Ectodermal cell (in vitro differentiated cells): ENCODE data around the gene STIM2.
"Not testable (repeated sequence)": the region's sequence is repeated elsewhere in the genome, so short reads cannot be mapped to it uniquely, and the experiment has no call there.

Experiments
- H3K27ac ChIP-seq: 2 replicates; pipeline ENCODE4 v1.7.0; 2013; ENCODE audit warnings: mild to moderate bottlenecking, low read depth, low read length; ENCODE audit not compliant: insufficient read depth, poor library complexity, severe bottlenecking
- H3K27me3 ChIP-seq: 2 replicates; pipeline ENCODE4 v1.7.0; 2013; ENCODE audit warnings: mild to moderate bottlenecking, low read length; ENCODE audit not compliant: insufficient read depth, control insufficient read depth, poor library complexity, severe bottlenecking
- H3K36me3 ChIP-seq: one replicate; pipeline ENCODE4 v1.7.0; 2013; ENCODE audit warnings: low read length; ENCODE audit not compliant: control insufficient read depth, insufficient read depth
- H3K4me1 ChIP-seq: one replicate; pipeline ENCODE4 v1.7.0; 2013; ENCODE audit warnings: low read length; ENCODE audit not compliant: control insufficient read depth, insufficient read depth
- H3K4me3 ChIP-seq: 2 replicates; pipeline ENCODE4 v1.7.0; 2013; ENCODE audit warnings: low read depth, low read length, control low read depth; ENCODE audit not compliant: insufficient read depth
- H3K9me3 ChIP-seq: 2 replicates; pipeline ENCODE4 v1.7.0; 2013; ENCODE audit warnings: mild to moderate bottlenecking, low read length, moderate library complexity; ENCODE audit not compliant: control insufficient read depth
- WGBS, 2 experiments: methylation state at CpG; one replicate each; pipeline ENCODE4 v1.1.7; 2013; ENCODE audit warnings: missing lambda C conversion rate in 2 of 2; 5-methylcytosine and 5-hydroxymethylcytosine counted together

The STIM2 gene

DNA sequence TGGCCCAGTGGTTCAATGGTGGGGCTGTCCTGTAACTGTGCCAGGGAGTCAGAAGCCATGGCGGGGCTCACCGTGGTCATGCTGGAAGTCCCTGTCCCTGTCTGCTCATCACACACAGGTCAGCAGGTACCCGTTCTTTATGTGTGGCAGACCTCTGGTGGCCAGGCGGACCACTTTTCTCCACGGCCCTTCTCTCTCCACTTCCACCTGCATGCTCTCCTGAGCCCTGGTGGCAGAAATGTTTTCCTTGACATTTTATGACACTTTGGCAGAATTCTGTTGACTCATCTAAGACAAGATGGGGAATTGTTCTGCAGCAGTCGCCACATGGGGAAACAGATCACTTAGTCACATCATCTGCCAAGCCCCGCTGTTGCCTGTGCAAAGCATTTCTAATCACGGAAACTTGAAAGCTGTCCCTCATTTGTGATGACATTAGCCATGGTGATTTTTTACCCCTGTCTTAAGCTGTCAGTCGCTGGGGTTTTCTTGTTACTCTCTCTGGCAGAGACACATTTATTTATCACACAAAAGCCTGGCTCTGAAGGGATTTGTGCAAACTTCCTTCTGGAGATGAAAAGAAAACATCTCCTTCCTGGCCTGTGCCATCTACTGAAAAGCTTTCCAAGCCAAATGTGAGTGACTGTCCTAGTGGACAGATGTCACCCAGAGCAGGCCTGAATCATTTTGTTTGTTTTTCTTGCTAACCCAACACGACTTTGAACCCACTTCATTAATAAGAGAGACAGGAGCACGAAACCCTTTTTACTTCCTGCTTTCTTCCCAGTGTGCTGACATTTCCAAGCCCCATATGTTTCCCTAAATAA lies 38.8 kb upstream of the STIM2 start:
- H3K9me3 ChIP-seq, result no peaks in the 10 kb centered on the region
- 90 to 91% methylated on average over 11 of the region's 11 CpGs for WGBS, 2 experiments
- H3K27me3 ChIP-seq, result no peaks in the 10 kb centered on the region
- H3K4me3 ChIP-seq, result no peak overlapping the region
- no peaks in the 10 kb centered on the region for H3K4me1 ChIP-seq
- H3K36me3 ChIP-seq, result no peaks in the 10 kb centered on the region
- no peak overlapping the region for H3K27ac ChIP-seq

GRCh38 chr4:26822546-26822945 lies 38.1 kb upstream of the STIM2 start:
- Histone ChIP-seq H3K27ac (no peak overlapping the region), H3K9me3 (no peaks in the 10 kb centered on the region)
- WGBS, 2 experiments, result 71 to 80% methylated on average over 5 of the region's 6 CpGs

GRCh38 chr4:26822974-26823373 lies 37.7 kb upstream of the STIM2 start:
- not testable (repeated sequence) for H3K36me3 ChIP-seq, H3K27me3 ChIP-seq, H3K4me1 ChIP-seq, H3K4me3 ChIP-seq, H3K27ac ChIP-seq, H3K9me3 ChIP-seq
- WGBS, 2 experiments, result 90 to 95% methylated on average over 6 of the region's 6 CpGs

More at GRCh38 chr4:26822546-26822945, 38.1 kb upstream of the STIM2 start:
- Histone ChIP-seq H3K4me1 (no peaks in the 10 kb centered on the region), H3K36me3 (no peaks in the 10 kb centered on the region), H3K27me3 (no peaks in the 10 kb centered on the region), H3K4me3 (no peak overlapping the region)

- Histone ChIP-seq H3K4me3 (no peak overlapping the region), H3K4me1 (no peaks in the 10 kb centered on the region), H3K27ac (no peak overlapping the region), H3K36me3 (no peaks in the 10 kb centered on the region), H3K27me3 (no peaks in the 10 kb centered on the region), H3K9me3 (no peaks in the 10 kb centered on the region)
- WGBS, 2 experiments, result 69% methylated on average over 2 to 3 of the region's 3 CpGs
These were observed 37.1 kb upstream of the STIM2 start for GRCh38 chr4:26823583-26823982.

DNA sequence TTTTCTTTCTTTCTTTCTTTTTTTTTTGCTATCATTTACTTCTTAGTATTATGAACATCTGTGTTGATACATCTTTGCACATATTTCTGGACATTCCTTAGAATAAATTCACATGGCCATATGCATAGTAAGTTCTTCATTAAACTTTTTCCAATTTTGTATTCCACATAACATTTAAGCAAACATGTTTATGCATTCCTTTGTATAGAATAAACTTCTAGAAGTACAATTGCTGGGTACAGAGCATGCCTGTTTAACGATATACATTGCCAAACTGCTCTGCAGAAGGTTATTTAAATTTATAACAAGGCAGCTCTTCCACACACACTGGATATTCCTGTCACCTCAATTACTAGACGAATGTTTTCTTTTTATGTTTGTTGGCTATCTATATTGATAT lies 36.0 kb upstream of the STIM2 start:
- Histone ChIP-seq H3K9me3 (no peaks in the 10 kb centered on the region), H3K36me3 (no peaks in the 10 kb centered on the region)
- 91 to 100% methylated on average over 1 to 2 of the region's 2 CpGs for WGBS, 2 experiments

DNA sequence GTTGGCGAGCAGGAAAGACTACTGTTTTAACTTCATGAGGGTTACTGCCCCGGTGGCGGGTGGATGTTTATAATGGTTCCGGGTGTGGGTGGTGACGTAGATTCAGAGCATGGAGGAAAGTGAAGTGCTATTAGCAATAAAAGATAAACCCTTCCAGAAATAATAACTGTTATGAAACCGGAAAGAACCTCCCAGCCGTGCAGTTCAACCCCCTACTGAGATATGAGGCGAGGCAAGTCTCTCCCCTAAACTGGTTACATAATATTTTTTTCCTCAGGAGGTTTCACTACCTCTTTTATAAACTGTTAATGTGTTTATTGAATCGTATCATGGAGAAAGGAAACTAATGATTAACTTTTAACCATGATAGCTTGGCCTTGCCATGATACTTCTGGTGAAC lies 33.9 kb upstream of the STIM2 start:
- H3K4me3 ChIP-seq, result no peak overlapping the region
- no peak overlapping the region for H3K27ac ChIP-seq
- no peaks in the 10 kb centered on the region for H3K27me3 ChIP-seq
- 92 to 98% methylated on average over 8 to 9 of the region's 9 CpGs for WGBS, 2 experiments
- no peaks in the 10 kb centered on the region for H3K4me1 ChIP-seq
- H3K9me3 ChIP-seq, result no peaks in the 10 kb centered on the region
- no peaks in the 10 kb centered on the region for H3K36me3 ChIP-seq

More for the DNA sequence above, 36.0 kb upstream of the STIM2 start:
- Histone ChIP-seq H3K27ac (no peak overlapping the region), H3K4me3 (no peak overlapping the region), H3K27me3 (no peaks in the 10 kb centered on the region), H3K4me1 (no peaks in the 10 kb centered on the region)

GRCh38 chr4:26827336-26827735 lies 33.3 kb upstream of the STIM2 start:
- not testable (repeated sequence) for H3K4me3 ChIP-seq, H3K4me1 ChIP-seq, H3K9me3 ChIP-seq

DNA sequence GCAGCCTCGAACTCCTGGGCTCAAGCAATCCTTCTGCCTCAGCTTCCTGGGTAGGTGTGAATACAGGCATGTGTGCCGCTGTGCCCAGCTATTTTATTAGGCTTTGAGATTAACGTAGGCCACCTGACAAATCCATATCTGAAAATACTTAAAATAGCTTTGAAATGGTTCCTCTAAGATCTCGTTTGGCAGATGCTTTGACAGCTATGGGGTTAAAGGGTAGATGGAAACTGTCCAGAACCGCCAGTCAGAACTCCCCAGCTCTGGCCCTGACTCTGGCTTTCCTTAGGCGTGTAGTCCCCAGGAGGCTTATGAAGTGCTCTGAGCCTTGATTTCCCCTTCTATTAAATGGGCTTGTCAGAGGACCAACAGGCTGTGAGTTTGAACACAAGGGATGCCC lies 32.8 kb upstream of the STIM2 start:
- 91 to 94% methylated on average over 6 of the region's 6 CpGs for WGBS, 2 experiments
- no peaks in the 10 kb centered on the region for H3K27me3 ChIP-seq
- no peaks in the 10 kb centered on the region for H3K4me1 ChIP-seq
- no peak overlapping the region for H3K4me3 ChIP-seq
- H3K36me3 ChIP-seq, result no peaks in the 10 kb centered on the region
- no peak overlapping the region for H3K27ac ChIP-seq
- H3K9me3 ChIP-seq, result no peaks in the 10 kb centered on the region

More at GRCh38 chr4:26827336-26827735, 33.3 kb upstream of the STIM2 start:
- not testable (repeated sequence) for H3K36me3 ChIP-seq, H3K27ac ChIP-seq, H3K27me3 ChIP-seq
- WGBS, 2 experiments, result 93 to 94% methylated on average over 6 of the region's 6 CpGs

GRCh38 chr4:26829018-26829417 lies 31.6 kb upstream of the STIM2 start:
- H3K27ac ChIP-seq, result no peak overlapping the region
- H3K4me1 ChIP-seq, result no peaks in the 10 kb centered on the region
- H3K4me3 ChIP-seq, result no peak overlapping the region
- no peaks in the 10 kb centered on the region for H3K36me3 ChIP-seq
- no peaks in the 10 kb centered on the region for H3K27me3 ChIP-seq
- 94 to 95% methylated on average over 4 of the region's 4 CpGs for WGBS, 2 experiments
- no peaks in the 10 kb centered on the region for H3K9me3 ChIP-seq

DNA sequence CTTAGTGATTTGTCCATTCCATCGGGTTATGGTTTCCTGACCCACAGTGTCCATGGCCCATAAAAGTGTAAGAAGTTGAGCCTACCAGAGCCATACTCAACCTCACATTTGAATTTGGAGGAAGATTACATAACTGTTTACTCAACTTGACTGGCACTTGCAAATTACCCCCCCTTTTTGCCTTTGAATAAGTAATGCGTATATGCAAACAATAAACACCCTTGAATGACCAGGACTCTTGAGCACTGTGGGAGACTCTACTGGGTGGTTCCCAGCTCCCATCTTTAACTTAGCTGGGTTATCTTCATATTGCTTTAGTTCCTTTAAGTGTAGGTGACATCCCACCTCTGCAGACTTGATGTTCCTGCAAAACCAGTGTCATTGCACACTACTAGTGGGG lies 30.6 kb upstream of the STIM2 start:
- H3K36me3 ChIP-seq, result no peaks in the 10 kb centered on the region
- no peaks in the 10 kb centered on the region for H3K9me3 ChIP-seq
- H3K27ac ChIP-seq, result no peak overlapping the region
- no peak overlapping the region for H3K4me3 ChIP-seq
- no peaks in the 10 kb centered on the region for H3K27me3 ChIP-seq
- 94 to 99% methylated on average over 2 of the region's 2 CpGs for WGBS, 2 experiments
- H3K4me1 ChIP-seq, result no peaks in the 10 kb centered on the region
